PC-3 (cell line): ENCODE measurements around the gene SLC9B1. TPM values are rescaled to one million over a fixed set of nuclear protein-coding genes. Genes with fewer than 3 reads are reported as not detected.

Experiments
- ATAC-seq: fragments of 200-7000 bp; cut with Tn5 transposase; 2 replicates; pipeline ENCODE4 v1.9.1; 2020; ENCODE audit warnings: mild to moderate bottlenecking, moderate library complexity
- BruUV-seq: library from RNA; stranded (reverse); fragments of 400-500 nt; replicated peaks from 2 replicates; lab custom pipeline; 2021; lab: Mats Ljungman, UMichigan
- CTCF ChIA-PET: fragments of 300-600 bp; sonication (Branson Sonifier 250); formaldehyde crosslinking; loops from one replicate; lab custom pipeline; 2022; ENCODE audit warnings: antibody characterized with exemption; lab: Charles Lee
- POLR2A ChIA-PET: fragments of 300-600 bp; sonication (Branson Sonifier 250); formaldehyde crosslinking; loops from one replicate; lab custom pipeline; 2022; ENCODE audit warnings: antibody characterized with exemption; ENCODE audit not compliant: unreplicated experiment; lab: Charles Lee
- DNase-seq: peaks from one replicate; pipeline ENCODE4 v3.0.0-alpha.2; 2015
- H2AFZ ChIP-seq: fragments of 300-600 bp; sonication (generic); 2 replicates; pipeline ENCODE4 v1.6.0; 2016; ENCODE audit warnings: antibody characterized with exemption, low read length
- H3F3A ChIP-seq: fragments of 300-600 bp; sonication (generic); one replicate; pipeline ENCODE4 v1.6.0; 2017; ENCODE audit warnings: antibody characterized with exemption, low read length, control low read depth, mild to moderate bottlenecking; ENCODE audit not compliant: unreplicated experiment
- H3K27ac ChIP-seq: fragments of 300-600 bp; sonication (generic); 2 replicates; pipeline ENCODE4 v1.5.1; 2016; ENCODE audit warnings: mild to moderate bottlenecking, low read length
- H3K27me3 ChIP-seq: fragments of 300-600 bp; sonication (generic); 2 replicates; pipeline ENCODE4 v1.6.1; 2016; ENCODE audit warnings: low read length, mixed read lengths
- H3K36me3 ChIP-seq: fragments of 300-600 bp; sonication (generic); 2 replicates; pipeline ENCODE4 v1.6.1; 2016; ENCODE audit warnings: low read depth, mixed run types, low read length, mixed read lengths
- H3K4me1 ChIP-seq: fragments of 300-600 bp; sonication (generic); 2 replicates; pipeline ENCODE4 v1.5.1; 2016; ENCODE audit warnings: low read length; ENCODE audit not compliant: insufficient read depth
- H3K4me2 ChIP-seq: fragments of 300-600 bp; sonication (generic); 2 replicates; pipeline ENCODE4 v1.6.0; 2016; ENCODE audit warnings: low read length
- H3K4me3 ChIP-seq: fragments of 300-600 bp; sonication (generic); 2 replicates; pipeline ENCODE4 v1.5.1; 2016; ENCODE audit warnings: mild to moderate bottlenecking, low read length, mixed read lengths
- H3K79me2 ChIP-seq: fragments of 300-600 bp; sonication (generic); 2 replicates; pipeline ENCODE4 v1.6.1; 2017; ENCODE audit warnings: low read length, mixed read lengths
- H3K9ac ChIP-seq: fragments of 300-600 bp; sonication (generic); 2 replicates; pipeline ENCODE4 v1.6.0; 2016; ENCODE audit warnings: mild to moderate bottlenecking, low read length
- H3K9me2 ChIP-seq: fragments of 300-600 bp; sonication (generic); replicated peaks from 2 replicates; pipeline ENCODE4 v1.6.1; 2016; ENCODE audit warnings: mixed run types, low read length, mixed read lengths
- H3K9me3 ChIP-seq: fragments of 300-600 bp; sonication (generic); 2 replicates; pipeline ENCODE4 v1.6.1; 2016; ENCODE audit warnings: low read length, mixed read lengths
- H4K20me1 ChIP-seq: fragments of 300-600 bp; sonication (generic); 2 replicates; pipeline ENCODE4 v1.6.1; 2016; ENCODE audit warnings: low read length, mixed read lengths
- CTCF ChIP-seq: fragments of 300-600 bp; sonication (generic); conservative IDR thresholded peaks from 2 replicates; pipeline ENCODE4 v1.5.1; 2017; ENCODE audit warnings: antibody characterized with exemption, low read depth, mild to moderate bottlenecking, low read length
- EZH2 ChIP-seq: fragments of 300-600 bp; sonication (generic); IDR thresholded peaks from one replicate; pipeline ENCODE4 v1.6.1; 2017; ENCODE audit warnings: antibody characterized with exemption, mild to moderate bottlenecking, low read length; ENCODE audit not compliant: unreplicated experiment
- EZH2phosphoT487 ChIP-seq: fragments of 300-600 bp; sonication (generic); IDR thresholded peaks from 2 replicates; pipeline ENCODE4 v1.6.1; 2018; ENCODE audit warnings: mild to moderate bottlenecking, antibody characterized with exemption, low read length, borderline replicate concordance
- intact Hi-C: fragments of 100-400 bp; cut with micrococcal nuclease; formaldehyde crosslinking; loops from 2 replicates; pipeline ENCODE4 v1.9.0; 2023
- total RNA-seq: library from RNA; depleted of rRNA; stranded (reverse); fragments of >200 nt; gene quantifications from 2 replicates; pipeline ENCODE4 v1.2.3, GENCODE V29; 2014

Gene SLC9B1
- total RNA-seq, 1 experiment from 2014 or later = not detected

GRCh38 chr4:103026868-103027267, 7.4 kb upstream of the SLC9B1 start:
- no peaks in the 10 kb centered on the region for H4K20me1 ChIP-seq

DNA sequence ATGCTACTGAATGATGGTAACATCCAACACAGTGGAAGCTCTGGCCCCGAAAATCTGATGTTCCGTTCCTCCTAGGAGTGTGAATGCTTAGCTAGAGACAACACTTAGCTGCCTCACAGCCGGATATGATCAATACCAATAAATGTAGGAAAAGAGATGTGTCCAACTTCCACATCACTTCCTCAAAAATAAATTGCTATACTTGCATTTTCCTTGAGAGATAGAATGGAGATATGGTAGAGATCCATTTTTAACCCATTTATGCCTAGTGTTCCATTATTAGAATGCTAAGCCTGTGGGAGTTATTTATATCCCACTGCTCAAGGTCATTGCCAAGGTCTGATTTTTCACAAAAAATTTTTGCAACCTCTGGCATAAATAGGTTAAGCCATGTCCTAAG, 5.5 kb upstream of the SLC9B1 start:
- no peak overlapping the region for H2AFZ ChIP-seq
- H3K79me2 ChIP-seq = no peaks in the 10 kb centered on the region
- no peaks in the 10 kb centered on the region for H3K9me2 ChIP-seq
- no peak overlapping the region for H3K4me2 ChIP-seq
- no peak for DNase-seq
- POLR2A ChIA-PET = no interaction called here
- no peaks in the 10 kb centered on the region for H3K9me3 ChIP-seq
- CTCF ChIA-PET = no interaction called here
- no peaks in the 10 kb centered on the region for H3F3A ChIP-seq
- H3K4me3 ChIP-seq = no peak overlapping the region
- no peaks in the 10 kb centered on the region for H3K27me3 ChIP-seq
- no TSS peak for BruUV-seq
- intact Hi-C loops = no loop called here
- H3K36me3 ChIP-seq = no peaks in the 10 kb centered on the region
- no peaks in the 10 kb centered on the region for H4K20me1 ChIP-seq
- H3K9ac ChIP-seq = no peak overlapping the region
- H3K27ac ChIP-seq = no peak overlapping the region
- peaks cover 2% of the 10 kb centered on the region for H3K4me1 ChIP-seq
- no peak for ATAC-seq
- TF ChIP-seq CTCF (no peak), EZH2 (no peak), EZH2phosphoT487 (no peak)

More at GRCh38 chr4:103026868-103027267, 7.4 kb upstream of the SLC9B1 start:
- no peak overlapping the region for H3K4me3 ChIP-seq
- no TSS peak for BruUV-seq
- no peaks in the 10 kb centered on the region for H3K9me3 ChIP-seq
- intact Hi-C loops = no loop called here
- no peak overlapping the region for H3K4me2 ChIP-seq
- no peaks in the 10 kb centered on the region for H3K27me3 ChIP-seq
- no peaks in the 10 kb centered on the region for H3K9me2 ChIP-seq
- ATAC-seq = no peak
- TF ChIP-seq EZH2 (no peak), CTCF (no peak), EZH2phosphoT487 (no peak)
- DNase-seq = no peak
- H3K27ac ChIP-seq = no peak overlapping the region
- ChIA-PET POLR2A (no interaction called here), CTCF (no interaction called here)
- H3F3A ChIP-seq = no peaks in the 10 kb centered on the region
- no peak overlapping the region for H2AFZ ChIP-seq
- no peak overlapping the region for H3K9ac ChIP-seq
- H3K79me2 ChIP-seq = no peaks in the 10 kb centered on the region
- no peaks in the 10 kb centered on the region for H3K4me1 ChIP-seq
- no peaks in the 10 kb centered on the region for H3K36me3 ChIP-seq

DNA sequence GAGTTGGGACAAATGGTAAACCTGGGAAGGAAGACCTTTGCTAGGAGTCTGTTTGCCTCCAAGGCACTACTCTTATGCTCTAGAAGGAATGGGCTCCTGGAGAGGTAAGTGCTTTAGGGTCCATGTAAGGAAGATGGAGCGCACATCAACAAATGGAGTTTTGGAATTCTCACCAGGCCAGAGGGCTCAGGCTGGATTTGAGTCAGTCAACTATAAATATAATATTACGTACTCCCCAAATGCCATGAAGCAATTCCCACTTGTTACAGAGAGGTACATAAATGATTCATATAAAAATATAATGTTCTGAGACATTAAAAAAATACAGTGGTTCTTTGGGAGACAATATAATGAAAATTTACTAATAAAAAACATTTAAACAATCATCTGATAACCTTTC, 1.6 kb upstream of the SLC9B1 start:
- no peak for DNase-seq
- Histone ChIP-seq H3F3A (no peaks in the 10 kb centered on the region), H3K79me2 (no peaks in the 10 kb centered on the region), H2AFZ (no peak overlapping the region), H3K4me1 (peaks cover 23% of the 10 kb centered on the region), H3K9me3 (no peaks in the 10 kb centered on the region), H4K20me1 (no peaks in the 10 kb centered on the region), H3K9me2 (no peaks in the 10 kb centered on the region), H3K27me3 (no peaks in the 10 kb centered on the region), H3K36me3 (no peaks in the 10 kb centered on the region), H3K4me2 (no peak overlapping the region), H3K27ac (no peak overlapping the region), H3K9ac (no peak overlapping the region), H3K4me3 (no peak overlapping the region)
- ChIA-PET POLR2A (no interaction called here), CTCF (no interaction called here)
- BruUV-seq = no TSS peak
- TF ChIP-seq EZH2 (no peak), CTCF (no peak), EZH2phosphoT487 (no peak)
- ATAC-seq = no peak
- intact Hi-C loops = no loop called here
